B cell (primary cell): ENCODE results near the gene HPS1. TPM values are rescaled to one million over a fixed set of nuclear protein-coding genes. Genes with fewer than 3 reads are reported as not detected.

Experiments
- ATAC-seq: fragments of 200-7000 bp; cut with Tn5 transposase; one replicate; pipeline ENCODE4 v1.10.0; 2021; ENCODE audit warnings: low read depth, mild to moderate bottlenecking, moderate number of reproducible peaks, moderate library complexity
- CTCF ChIA-PET: fragments of 350-600 bp; sonication (Branson Sonifier 250); formaldehyde crosslinking; loops from one replicate; lab custom pipeline; 2021; ENCODE audit warnings: antibody characterized with exemption, inconsistent platforms; lab: Charles Lee
- POLR2A ChIA-PET: fragments of 350-600 bp; sonication (Branson Sonifier 250); formaldehyde crosslinking; loops from one replicate; lab custom pipeline; 2021; ENCODE audit warnings: antibody characterized with exemption; lab: Charles Lee
- DNase-seq: peaks from one replicate; pipeline ENCODE4 v3.0.0; 2013
- H2AFZ ChIP-seq: 2 replicates; pipeline ENCODE4 v1.6.1; 2012; ENCODE audit warnings: mild to moderate bottlenecking, low read depth, low read length; ENCODE audit not compliant: insufficient read depth, poor library complexity, severe bottlenecking
- H3K27ac ChIP-seq, 2 donors: 1 replicate in 1 of 2; 2 replicates in 1 of 2; pipeline ENCODE4 v1.5.1; 2012 to 2013; ENCODE audit warnings: low read length in 2 of 2, mild to moderate bottlenecking in 2 of 2, moderate library complexity in 1 of 2
- H3K27me3 ChIP-seq, 4 experiments: fragments of 200-600 bp in 1 of 4; sonication (generic) in 1 of 4; replicated peaks in 1 of 4; 1 replicate in 2 of 4; 2 replicates in 2 of 4; pipeline versions ENCODE4 v1.6.1 to v1.7.0; 2013 to 2016; ENCODE audit warnings: low read length in 3 of 4, mild to moderate bottlenecking in 2 of 4, mixed read lengths in 1 of 4, moderate library complexity in 1 of 4; ENCODE audit not compliant: insufficient read depth in 4 of 4, control insufficient read depth in 3 of 4; ENCODE audit errors: control extremely low read depth in 1 of 4
- H3K36me3 ChIP-seq, 2 experiments: replicated peaks in 1 of 2; 1 replicate in 1 of 2; 2 replicates in 1 of 2; pipeline versions ENCODE4 v1.6.1 to v1.7.1; 2013; ENCODE audit warnings: low read length in 1 of 2; ENCODE audit not compliant: insufficient read depth in 2 of 2, control insufficient read depth in 1 of 2; ENCODE audit errors: control extremely low read depth in 1 of 2, extremely low read depth in 1 of 2
- H3K4me1 ChIP-seq, 2 donors: fragments of 200-600 bp in 1 of 2; sonication (generic) in 1 of 2; 1 replicate in 1 of 2; 2 replicates in 1 of 2; pipeline versions ENCODE4 v1.5.1 to v1.6.1; 2013 to 2017; ENCODE audit warnings: low read length in 2 of 2; ENCODE audit not compliant: control insufficient read depth in 2 of 2, insufficient read depth in 2 of 2
- H3K4me2 ChIP-seq: replicated peaks from 2 replicates; pipeline ENCODE3; 2012; ENCODE audit warnings: mild to moderate bottlenecking, low read depth, low read length; ENCODE audit not compliant: poor library complexity, severe bottlenecking
- H3K4me3 ChIP-seq, 5 experiments: fragments of 200-600 bp in 1 of 5; sonication (generic) in 1 of 5; 1 replicate in 3 of 5; 2 replicates in 2 of 5; pipeline versions ENCODE4 v1.5.1 to v1.7.0; 2011 to 2016; ENCODE audit warnings: low read length in 4 of 5, mild to moderate bottlenecking in 4 of 5, low read depth in 2 of 5, control low read depth in 1 of 5, moderate library complexity in 1 of 5; ENCODE audit not compliant: insufficient read depth in 1 of 5; ENCODE audit errors: control extremely low read depth in 1 of 5, extremely low read depth in 1 of 5
- H3K79me2 ChIP-seq: fragments of 200-600 bp; sonication (generic); one replicate; pipeline ENCODE4 v1.6.0; 2016; ENCODE audit warnings: low read length; ENCODE audit not compliant: control insufficient read depth, insufficient read depth
- H3K9ac ChIP-seq: fragments of 200-600 bp; sonication (generic); 2 replicates; pipeline ENCODE4 v1.6.1; 2017; ENCODE audit warnings: mild to moderate bottlenecking, low read length, moderate library complexity
- H3K9me3 ChIP-seq, 3 donors: one replicate each; pipeline versions ENCODE4 v1.6.1 to v1.7.1; 2013; ENCODE audit warnings: low read length in 2 of 3; ENCODE audit not compliant: control insufficient read depth in 2 of 3, insufficient read depth in 1 of 3; ENCODE audit errors: control extremely low read depth in 1 of 3
- H4K20me1 ChIP-seq: 2 replicates; pipeline ENCODE4 v1.6.0; 2012; ENCODE audit warnings: mild to moderate bottlenecking, low read length; ENCODE audit not compliant: insufficient read depth, control insufficient read depth, poor library complexity, severe bottlenecking
- H3K27ac Mint-ChIP-seq: one replicate; pipeline ENCODE4 v1.8.0; 2021; ENCODE audit warnings: mixed read lengths
- H3K27me3 Mint-ChIP-seq: one replicate; pipeline ENCODE4 v1.8.0; 2021; ENCODE audit warnings: mixed read lengths
- H3K4me1 Mint-ChIP-seq: one replicate; pipeline ENCODE4 v1.8.0; 2021; ENCODE audit warnings: mixed read lengths
- H3K4me3 Mint-ChIP-seq: one replicate; pipeline ENCODE4 v1.8.0; 2021; ENCODE audit warnings: mixed read lengths
- H3K9me3 Mint-ChIP-seq: one replicate; pipeline ENCODE4 v1.8.0; 2022; ENCODE audit warnings: mixed read lengths; ENCODE audit not compliant: insufficient read depth
- EZH2 ChIP-seq: IDR thresholded peaks from 2 replicates; pipeline ENCODE4 v1.6.1; 2012; ENCODE audit warnings: borderline replicate concordance, low read depth, mild to moderate bottlenecking, moderate library complexity, low read length; ENCODE audit not compliant: insufficient read depth, poor library complexity, severe bottlenecking
- WGBS: methylation state at CpG from one replicate; pipeline ENCODE4 v1.1.5; 2013; ENCODE audit warnings: missing lambda C conversion rate; ENCODE audit not compliant: insufficient coverage; 5-methylcytosine and 5-hydroxymethylcytosine counted together
- intact Hi-C: fragments of 100-400 bp; cut with micrococcal nuclease; formaldehyde crosslinking; loops from one replicate; pipeline ENCODE4 v1.10.0; 2022
- polyA plus RNA-seq: library from polyadenylated mRNA; depleted of rRNA; stranded (reverse); fragments of >200 nt; gene quantifications from 2 replicates; pipeline ENCODE4 v1.2.3, GENCODE V29; 2012
- total RNA-seq, 2 donors: library from RNA; stranded (reverse); fragments of 120-200 nt in 1 of 2; gene quantifications; 1 replicate in 1 of 2; 2 replicates in 1 of 2; pipeline versions ENCODE4 v1.2.3 to v1.2.4, GENCODE V29; 2013 to 2022
- TF ChIP-seq, protein P1 (sequence below): fragments of 200-600 bp; IDR thresholded peaks from one replicate; pipeline ENCODE4 v1.8.0; 2022; ENCODE audit warnings: antibody characterized with exemption, mild to moderate bottlenecking

HPS1 gene
- total and polyA plus RNA-seq, 2 donors (not counting 1 experiment from before 2014, with no cell fraction given): 125 to 196 TPM

DNA sequence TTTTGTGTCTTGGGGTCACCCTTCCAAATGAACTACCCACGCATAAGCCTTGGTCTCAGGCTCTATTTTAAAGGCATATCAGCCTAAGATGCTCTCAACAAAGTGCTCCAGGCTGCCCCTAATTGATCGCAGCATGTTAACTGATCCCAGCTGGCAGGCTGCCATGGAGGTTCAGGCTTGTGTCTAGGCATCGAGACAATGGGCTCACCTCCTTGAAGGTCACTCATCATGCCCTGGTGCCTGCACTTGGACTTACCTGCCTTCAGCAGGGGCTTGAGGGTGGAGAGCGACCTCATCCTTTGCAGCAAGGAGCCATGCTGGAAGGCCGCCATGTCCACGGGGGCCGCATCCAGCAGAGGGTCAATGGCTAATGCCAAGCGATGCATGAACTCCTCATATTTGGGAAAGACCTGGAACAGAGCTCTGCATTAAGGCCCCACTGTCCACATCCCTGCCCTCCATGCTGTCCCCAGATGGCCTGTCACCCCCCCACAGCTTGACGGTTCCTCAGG, 49.6 kb downstream of the HPS1 start:
- no peak overlapping the region for H3K4me3 ChIP-seq
- H3K27me3 ChIP-seq: no peaks in the 10 kb centered on the region
- no peak overlapping the region for H2AFZ ChIP-seq
- no peak overlapping the region for H3K27ac ChIP-seq
- TF ChIP-seq, protein P1, sequence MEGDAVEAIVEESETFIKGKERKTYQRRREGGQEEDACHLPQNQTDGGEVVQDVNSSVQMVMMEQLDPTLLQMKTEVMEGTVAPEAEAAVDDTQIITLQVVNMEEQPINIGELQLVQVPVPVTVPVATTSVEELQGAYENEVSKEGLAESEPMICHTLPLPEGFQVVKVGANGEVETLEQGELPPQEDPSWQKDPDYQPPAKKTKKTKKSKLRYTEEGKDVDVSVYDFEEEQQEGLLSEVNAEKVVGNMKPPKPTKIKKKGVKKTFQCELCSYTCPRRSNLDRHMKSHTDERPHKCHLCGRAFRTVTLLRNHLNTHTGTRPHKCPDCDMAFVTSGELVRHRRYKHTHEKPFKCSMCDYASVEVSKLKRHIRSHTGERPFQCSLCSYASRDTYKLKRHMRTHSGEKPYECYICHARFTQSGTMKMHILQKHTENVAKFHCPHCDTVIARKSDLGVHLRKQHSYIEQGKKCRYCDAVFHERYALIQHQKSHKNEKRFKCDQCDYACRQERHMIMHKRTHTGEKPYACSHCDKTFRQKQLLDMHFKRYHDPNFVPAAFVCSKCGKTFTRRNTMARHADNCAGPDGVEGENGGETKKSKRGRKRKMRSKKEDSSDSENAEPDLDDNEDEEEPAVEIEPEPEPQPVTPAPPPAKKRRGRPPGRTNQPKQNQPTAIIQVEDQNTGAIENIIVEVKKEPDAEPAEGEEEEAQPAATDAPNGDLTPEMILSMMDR: no peak
- no peak for TF ChIP-seq EZH2
- H3K4me2 ChIP-seq: no peak overlapping the region
- ATAC-seq (no peak), DNase-seq (no peak)
- intact Hi-C loops: no loop called here
- Mint-ChIP-seq H3K27me3 (no peaks in the 10 kb centered on the region), H3K27ac (no peak overlapping the region), H3K4me3 (no peak overlapping the region), H3K9me3 (no peaks in the 10 kb centered on the region), H3K4me1 (no peaks in the 10 kb centered on the region)
- no peaks in the 10 kb centered on the region for H3K79me2 ChIP-seq
- 98% methylated on average over 8 of the region's 9 CpGs for WGBS
- H3K9me3 ChIP-seq: no peaks in the 10 kb centered on the region
- no peaks in the 10 kb centered on the region for H3K4me1 ChIP-seq
- ChIA-PET CTCF (no interaction called here), POLR2A (no interaction called here)
- no peak overlapping the region for H3K9ac ChIP-seq
- H4K20me1 ChIP-seq: no peaks in the 10 kb centered on the region
- no peaks in the 10 kb centered on the region for H3K36me3 ChIP-seq

DNA sequence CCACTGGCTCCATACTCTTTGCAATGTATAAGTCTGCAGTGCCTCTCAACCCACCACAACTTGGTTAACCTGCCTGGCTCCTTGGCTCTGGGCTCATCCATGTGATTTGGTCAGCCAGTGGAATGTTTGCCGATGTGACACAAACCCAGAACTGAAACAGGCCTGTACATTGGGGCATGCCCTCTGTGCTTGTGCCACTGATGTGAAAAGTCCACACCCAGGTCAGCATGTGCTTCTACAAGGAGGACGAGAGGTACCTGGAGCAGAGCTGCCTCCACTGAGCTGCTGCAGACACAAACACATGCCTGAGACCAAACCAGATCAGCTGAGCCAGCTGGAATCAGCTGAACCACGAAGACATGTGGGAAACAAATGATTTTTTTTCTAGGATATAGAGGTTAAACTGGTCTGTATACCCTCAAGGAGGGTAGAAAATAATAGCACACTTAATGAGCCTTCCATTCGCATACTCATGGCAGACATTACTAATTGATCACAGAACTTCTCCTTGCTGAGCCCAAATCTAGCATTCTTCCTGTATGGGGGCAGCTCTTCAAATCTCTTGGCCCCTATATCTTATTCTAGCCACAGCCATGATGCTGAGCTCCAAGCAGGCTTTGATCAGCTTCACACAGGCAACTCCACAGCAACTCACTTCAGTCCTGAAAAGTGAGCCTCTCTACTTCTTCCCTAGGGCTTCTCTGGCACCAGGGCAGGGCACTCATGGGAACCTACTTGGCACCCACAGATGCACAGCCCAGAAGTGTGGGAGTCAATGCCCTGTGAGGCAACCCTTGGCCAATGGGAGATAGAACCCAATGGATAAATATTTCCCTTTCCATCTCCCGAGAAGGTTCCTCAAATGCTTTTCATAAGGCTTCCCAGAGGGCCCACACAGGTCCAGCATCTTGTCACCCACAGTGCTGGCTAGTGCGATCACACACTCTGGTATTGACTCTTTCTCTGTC, 50.4 kb downstream of the HPS1 start:
- ATAC-seq: no peak
- H3K4me1 Mint-ChIP-seq: peaks cover 3% of the 10 kb centered on the region
- H3K27ac Mint-ChIP-seq: no peak overlapping the region
- TF ChIP-seq, protein P1: no peak
- no peak for TF ChIP-seq EZH2
- Histone ChIP-seq H3K9me3 (no peaks in the 10 kb centered on the region), H3K4me1 (peaks cover 3 to 4% of the 10 kb centered on the region in 2 donors), H3K4me2 (no peak overlapping the region), H3K4me3 (no peak overlapping the region), H2AFZ (no peak overlapping the region), H3K27ac (no peak overlapping the region), H4K20me1 (no peaks in the 10 kb centered on the region), H3K9ac (no peak overlapping the region), H3K27me3 (no peaks in the 10 kb centered on the region), H3K36me3 (no peaks in the 10 kb centered on the region), H3K79me2 (no peaks in the 10 kb centered on the region)
- intact Hi-C loops: no loop called here
- ChIA-PET POLR2A (no interaction called here), CTCF (no interaction called here)
- DNase-seq: no peak
- WGBS: 98% methylated on average over 5 of the region's 6 CpGs
- no peaks in the 10 kb centered on the region for H3K9me3 Mint-ChIP-seq
- H3K27me3 Mint-ChIP-seq: no peaks in the 10 kb centered on the region
- H3K4me3 Mint-ChIP-seq: no peak overlapping the region
